NCI-H1417 (cell line): ENCODE results near the gene OBP2A.
"Not testable (repeated sequence)": the region's sequence is repeated elsewhere in the genome, so short reads cannot be mapped to it uniquely, and the experiment has no call there.

Experiments
- DNase-seq, 3 experiments: peaks; one replicate each; lab custom pipeline; 2025; lab: John Stamatoyannopoulos, UW

OBP2A gene

GRCh38 chr9:135545646-135546176 lies at the start of gene OBP2A:
Gene OBP2A, plus strand, starts transcription at chr9:135546126. Its CDS starts 55 bp downstream, at chr9:135546181.
- not testable (repeated sequence) for DNase-seq

- no peak for DNase-seq
Observed at GRCh38 chr9:135498381-135499126, 47.4 kb upstream of the OBP2A start.

GRCh38 chr9:135499326-135500070 lies 46.4 kb upstream of the OBP2A start:
- peak; percentile 75 to 96 (median 93) for DNase-seq

GRCh38 chr9:135500071-135500524 lies 45.8 kb upstream of the OBP2A start:
- DNase-seq: peak in 1 of 3 experiments; percentile 86

- DNase-seq: peak; percentile 79 to 91 (median 89)
Observed at GRCh38 chr9:135500525-135501260, 45.2 kb upstream of the OBP2A start, which contains the start of gene MRPS2. Gene MRPS2, plus strand, starts transcription at chr9:135500682. Its CDS starts 29 bp downstream, at chr9:135500711.

- DNase-seq: no peak
Observed at GRCh38 chr9:135501261-135502167, 44.4 kb upstream of the OBP2A start.

GRCh38 chr9:135502168-135502872 lies 43.6 kb upstream of the OBP2A start:
- DNase-seq: no peak

- DNase-seq: no peak
Observed at GRCh38 chr9:135502873-135503321, 43.0 kb upstream of the OBP2A start.

GRCh38 chr9:135503371-135504261 lies 42.3 kb upstream of the OBP2A start:
- DNase-seq: no peak

GRCh38 chr9:135504262-135505243 lies 41.4 kb upstream of the OBP2A start:
- DNase-seq: peak; percentile 5 to 60 (median 14)

- DNase-seq: no peak
Observed at GRCh38 chr9:135505406-135506187, 40.3 kb upstream of the OBP2A start.

- DNase-seq: no peak
Observed at GRCh38 chr9:135506327-135507103, 39.4 kb upstream of the OBP2A start.

- no peak for DNase-seq
Observed at GRCh38 chr9:135507104-135508035, 38.6 kb upstream of the OBP2A start.

- no peak for DNase-seq
Observed at GRCh38 chr9:135508211-135508820, 37.6 kb upstream of the OBP2A start.

- no peak for DNase-seq
Observed at GRCh38 chr9:135509458-135509857, 36.5 kb upstream of the OBP2A start.
